Peyer's patch (tissue), 4 donors: Measurements from ENCODE around the gene FAM181B. TPM values are rescaled to one million over a fixed set of nuclear protein-coding genes. Genes with fewer than 3 reads are reported as not detected.

Experiments used
- DNase-seq, 3 donors: peaks; one replicate each; pipeline ENCODE4 v3.0.0-alpha.2; 2017 to 2019
- H3K27ac ChIP-seq, 4 donors: fragments of 200-600 bp; sonication (generic); one replicate each; pipeline ENCODE4 v1.5.1; 2016 to 2019
- H3K27me3 ChIP-seq, 2 donors: fragments of 200-600 bp; sonication (generic); one replicate each; pipeline ENCODE4 v1.5.1; 2019
- H3K36me3 ChIP-seq, 3 donors: fragments of 200-600 bp; sonication (generic); one replicate each; pipeline ENCODE4 v1.5.1; 2016 to 2019
- H3K4me1 ChIP-seq, 4 donors: fragments of 200-600 bp; sonication (generic); one replicate each; pipeline ENCODE4 v1.5.1; 2016 to 2019
- H3K4me3 ChIP-seq, 4 donors: fragments of 200-600 bp; sonication (generic); 1 replicate in 3 of 4; 2 replicates in 1 of 4; pipeline ENCODE4 v1.5.1; 2016 to 2019; ENCODE audit warnings: mild to moderate bottlenecking in 1 of 4
- H3K9me3 ChIP-seq, 4 donors: fragments of 200-600 bp; sonication (generic); one replicate each; pipeline ENCODE4 v1.5.1; 2016 to 2019; ENCODE audit warnings: mild to moderate bottlenecking in 1 of 4
- POLR2A ChIP-seq, 2 donors: fragments of 450-650 bp; IDR thresholded peaks; one replicate each; pipeline ENCODE4 v1.5.1; 2017; ENCODE audit warnings: antibody characterized with exemption in 2 of 2, mild to moderate bottlenecking in 2 of 2, moderate library complexity in 2 of 2
- small RNA-seq, 2 donors: library from RNA; depleted of rRNA; stranded (forward); fragments of <200 nt; gene quantifications; one replicate each; pipeline ENCODE3, GENCODE V24; 2016
- total RNA-seq, 4 donors: library from RNA; depleted of rRNA; stranded (reverse); fragments of >200 nt; gene quantifications; one replicate each; pipeline ENCODE4 v1.1.0, GENCODE V29; 2016
- TF ChIP-seq, protein P1 (sequence below), 6 experiments: fragments of 450-650 bp in 4 of 6; fragments of 200-600 bp in 2 of 6; sonication (generic) in 1 of 6; IDR thresholded peaks; one replicate each; pipeline ENCODE4 v1.5.1; 2017 to 2019; ENCODE audit warnings: antibody characterized with exemption in 6 of 6, mild to moderate bottlenecking in 3 of 6, moderate library complexity in 1 of 6

FAM181B gene
- total RNA-seq, 4 donors from 2014 or later, result 0.27 to 2.5 (median 0.35) TPM; not detected in 1

DNA sequence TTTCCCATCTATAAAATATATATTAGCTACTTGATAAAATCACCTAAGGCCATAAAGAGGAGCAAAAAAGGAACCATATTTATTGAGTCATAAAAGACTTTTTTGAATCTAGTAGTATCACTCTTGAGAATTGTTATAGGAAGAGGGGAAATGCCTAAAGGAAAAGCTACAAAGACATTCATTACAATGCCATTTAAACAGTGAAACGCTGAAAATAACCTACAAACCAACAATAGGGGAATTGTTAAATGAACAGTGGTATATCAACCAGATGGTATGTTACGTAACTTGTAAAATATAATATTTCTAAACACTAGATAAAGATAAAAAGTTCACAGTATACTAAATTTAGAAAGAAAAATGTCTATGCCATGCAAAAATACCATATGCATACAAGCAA is 47.5 kb downstream of the FAM181B start:
- H3K4me1 ChIP-seq, result no peaks in the 10 kb centered on the region
- no peak for TF ChIP-seq POLR2A (IDR thresholded peaks at IDR 0.05)
- TF ChIP-seq, protein P1, sequence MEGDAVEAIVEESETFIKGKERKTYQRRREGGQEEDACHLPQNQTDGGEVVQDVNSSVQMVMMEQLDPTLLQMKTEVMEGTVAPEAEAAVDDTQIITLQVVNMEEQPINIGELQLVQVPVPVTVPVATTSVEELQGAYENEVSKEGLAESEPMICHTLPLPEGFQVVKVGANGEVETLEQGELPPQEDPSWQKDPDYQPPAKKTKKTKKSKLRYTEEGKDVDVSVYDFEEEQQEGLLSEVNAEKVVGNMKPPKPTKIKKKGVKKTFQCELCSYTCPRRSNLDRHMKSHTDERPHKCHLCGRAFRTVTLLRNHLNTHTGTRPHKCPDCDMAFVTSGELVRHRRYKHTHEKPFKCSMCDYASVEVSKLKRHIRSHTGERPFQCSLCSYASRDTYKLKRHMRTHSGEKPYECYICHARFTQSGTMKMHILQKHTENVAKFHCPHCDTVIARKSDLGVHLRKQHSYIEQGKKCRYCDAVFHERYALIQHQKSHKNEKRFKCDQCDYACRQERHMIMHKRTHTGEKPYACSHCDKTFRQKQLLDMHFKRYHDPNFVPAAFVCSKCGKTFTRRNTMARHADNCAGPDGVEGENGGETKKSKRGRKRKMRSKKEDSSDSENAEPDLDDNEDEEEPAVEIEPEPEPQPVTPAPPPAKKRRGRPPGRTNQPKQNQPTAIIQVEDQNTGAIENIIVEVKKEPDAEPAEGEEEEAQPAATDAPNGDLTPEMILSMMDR (IDR thresholded peaks at IDR 0.05), result no peak

DNA sequence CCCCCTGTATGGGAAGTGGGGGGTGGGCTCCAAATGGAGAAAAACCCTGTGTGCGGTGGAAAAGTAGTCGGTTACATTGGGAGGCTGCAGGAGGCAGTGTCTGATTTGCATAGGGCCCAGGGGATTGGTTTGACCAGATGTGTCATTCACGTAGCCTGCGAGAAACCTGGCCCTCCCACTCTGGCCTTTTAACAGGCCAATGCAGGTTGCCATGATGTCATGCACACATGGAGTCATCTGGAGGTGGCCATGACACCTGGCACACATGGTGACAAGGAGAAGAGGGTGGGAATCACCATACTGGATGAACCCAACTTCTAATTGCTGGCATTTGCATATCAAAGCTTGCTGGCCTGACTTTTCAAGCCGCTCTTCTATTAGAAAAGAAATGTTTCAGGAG is 50.6 kb downstream of the FAM181B start:
- H3K4me1 ChIP-seq, result no peaks in the 10 kb centered on the region
- no peak for DNase-seq
- no peak overlapping the region for H3K4me3 ChIP-seq
- TF ChIP-seq POLR2A (IDR thresholded peaks at IDR 0.05), result no peak
- TF ChIP-seq, protein P1 (IDR thresholded peaks at IDR 0.05), result no peak
- no peaks in the 10 kb centered on the region for H3K36me3 ChIP-seq
- H3K9me3 ChIP-seq, result peaks cover 0 to 7% (median 1%) of the 10 kb centered on the region in 4 donors
- H3K27me3 ChIP-seq, result no peaks in the 10 kb centered on the region
- no peak overlapping the region for H3K27ac ChIP-seq

More for the DNA sequence above, 47.5 kb downstream of the FAM181B start:
- peaks cover 0 to 7% (median 1%) of the 10 kb centered on the region in 4 donors for H3K9me3 ChIP-seq
- no peak for DNase-seq
- H3K4me3 ChIP-seq, result no peak overlapping the region
- H3K36me3 ChIP-seq, result no peaks in the 10 kb centered on the region
- H3K27ac ChIP-seq, result no peak overlapping the region
- H3K27me3 ChIP-seq, result no peaks in the 10 kb centered on the region

DNA sequence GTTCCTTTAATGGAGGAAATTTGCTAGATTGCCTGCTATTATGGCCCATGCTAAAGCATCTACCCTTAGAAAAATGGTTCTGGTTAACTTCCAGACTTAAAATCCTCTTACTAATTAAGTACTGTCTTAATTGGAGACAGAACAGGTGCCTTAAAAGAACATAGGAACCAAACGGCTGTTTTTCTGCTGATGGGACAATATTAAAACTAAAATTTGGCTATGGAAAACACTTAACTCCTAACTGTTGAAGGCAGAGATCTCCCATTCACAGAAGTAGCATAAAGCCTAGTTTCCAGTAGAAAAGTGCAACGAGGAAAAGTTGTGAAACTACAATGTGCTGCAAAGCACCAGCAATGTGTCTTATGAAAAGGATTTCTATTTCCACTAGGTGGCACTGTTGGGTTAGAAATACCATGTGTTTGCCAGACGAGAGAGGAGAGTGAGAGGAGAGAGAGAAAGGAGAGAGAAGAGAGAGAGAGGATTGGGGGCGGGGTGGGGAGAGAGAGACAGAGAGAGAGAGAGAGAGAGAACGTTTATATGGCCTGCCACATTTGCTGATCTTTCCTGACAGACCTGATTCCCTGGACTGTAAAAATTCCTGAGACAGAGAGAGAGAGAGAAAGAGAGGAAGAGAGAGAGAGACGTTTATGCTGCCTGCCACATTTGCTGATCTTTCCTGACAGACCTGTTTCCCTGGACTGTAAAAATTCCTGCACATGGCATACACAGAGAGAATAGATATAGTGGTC is 51.5 kb downstream of the FAM181B start:
- TF ChIP-seq, protein P1 (IDR thresholded peaks at IDR 0.05), result peak in 4 of 6 experiments; percentile 41 to 68 (median 62)
- no peak for TF ChIP-seq POLR2A (IDR thresholded peaks at IDR 0.05)
- no peak for DNase-seq
- Histone ChIP-seq H3K4me3 (no peak overlapping the region), H3K27ac (no peak overlapping the region), H3K9me3 (peaks cover 0 to 7% (median 1%) of the 10 kb centered on the region in 4 donors), H3K36me3 (no peaks in the 10 kb centered on the region), H3K4me1 (no peaks in the 10 kb centered on the region), H3K27me3 (no peaks in the 10 kb centered on the region)

DNA sequence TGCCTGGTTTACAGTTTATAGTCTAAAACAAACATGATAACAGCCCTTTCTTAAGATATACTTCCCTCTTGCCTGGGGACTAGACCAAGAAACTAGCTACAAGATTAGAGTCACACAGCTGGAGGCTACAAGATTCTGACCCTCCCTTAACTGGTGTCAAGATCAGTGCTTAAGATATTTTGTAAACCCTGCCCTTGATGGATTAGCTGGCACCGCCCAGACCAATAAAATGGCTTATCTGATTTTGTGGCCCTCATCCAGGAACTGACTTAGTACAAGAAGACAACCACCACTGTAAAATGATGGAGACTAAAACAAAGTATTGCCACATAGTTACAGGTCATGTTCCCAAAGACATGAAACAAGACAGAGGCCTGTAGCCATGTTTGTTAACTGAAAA is 53.4 kb downstream of the FAM181B start:
- TF ChIP-seq, protein P1 (IDR thresholded peaks at IDR 0.05), result no peak
- TF ChIP-seq POLR2A (IDR thresholded peaks at IDR 0.05), result no peak
- Histone ChIP-seq H3K36me3 (no peaks in the 10 kb centered on the region), H3K9me3 (peaks cover 0 to 7% (median 1%) of the 10 kb centered on the region in 4 donors), H3K27ac (no peak overlapping the region), H3K4me1 (no peaks in the 10 kb centered on the region), H3K4me3 (no peak overlapping the region), H3K27me3 (no peaks in the 10 kb centered on the region)
- no peak for DNase-seq

Small RNA genes lying within 50 kb of the gene (small RNA-seq; reads per million reads assigned to genes)
- 0 reads per million in 2 donors for gene RPS28P7

Other genes starting within 250 kb of the FAM181B start
- gene PRCP, start 166.6 kb upstream of the FAM181B start, total RNA-seq, result 10 to 100 TPM; 12.5 to 56.9 (median 16.4) TPM
- under 1 TPM in 3 of 4 donors, not detected in 1; 0.27 to 0.83 (median 0.47) TPM for gene DDIAS, start 167.9 kb upstream of the FAM181B start, total RNA-seq